Astrocyte (in vitro differentiated cells and primary cell): ENCODE measurements around the gene RTKN2.

Experiments
- EZH2 ChIP-seq: IDR thresholded peaks from 2 replicates; pipeline ENCODE4 v1.6.1; 2012; ENCODE audit warnings: mild to moderate bottlenecking, low read length, inconsistent platforms; ENCODE audit not compliant: insufficient read depth
- TF ChIP-seq, protein P1 (sequence below): IDR thresholded peaks from 2 replicates; pipeline ENCODE4 v1.5.1; 2011; ENCODE audit warnings: low read depth, mild to moderate bottlenecking, inconsistent platforms, low read length, moderate library complexity; ENCODE audit not compliant: insufficient read depth

DNA sequence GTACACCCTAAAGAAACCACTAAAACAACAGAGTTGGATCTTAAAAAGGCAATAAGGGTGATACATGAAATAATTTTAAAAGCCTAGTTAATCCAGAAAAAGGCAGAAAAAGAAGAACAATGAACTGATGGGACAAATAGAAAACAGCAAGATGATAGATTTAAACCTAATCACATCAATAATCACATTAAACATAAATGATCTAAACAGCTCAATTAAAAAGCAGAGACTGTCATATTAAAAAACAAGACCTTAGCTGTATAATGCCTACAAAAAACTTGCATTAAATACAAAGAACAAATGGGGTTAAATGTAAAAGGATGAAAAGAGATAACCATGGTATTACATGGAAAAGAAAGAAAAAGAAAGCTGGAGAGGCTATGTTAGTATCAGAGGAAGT, 96.2 kb downstream of the RTKN2 start:
- TF ChIP-seq, protein P1, sequence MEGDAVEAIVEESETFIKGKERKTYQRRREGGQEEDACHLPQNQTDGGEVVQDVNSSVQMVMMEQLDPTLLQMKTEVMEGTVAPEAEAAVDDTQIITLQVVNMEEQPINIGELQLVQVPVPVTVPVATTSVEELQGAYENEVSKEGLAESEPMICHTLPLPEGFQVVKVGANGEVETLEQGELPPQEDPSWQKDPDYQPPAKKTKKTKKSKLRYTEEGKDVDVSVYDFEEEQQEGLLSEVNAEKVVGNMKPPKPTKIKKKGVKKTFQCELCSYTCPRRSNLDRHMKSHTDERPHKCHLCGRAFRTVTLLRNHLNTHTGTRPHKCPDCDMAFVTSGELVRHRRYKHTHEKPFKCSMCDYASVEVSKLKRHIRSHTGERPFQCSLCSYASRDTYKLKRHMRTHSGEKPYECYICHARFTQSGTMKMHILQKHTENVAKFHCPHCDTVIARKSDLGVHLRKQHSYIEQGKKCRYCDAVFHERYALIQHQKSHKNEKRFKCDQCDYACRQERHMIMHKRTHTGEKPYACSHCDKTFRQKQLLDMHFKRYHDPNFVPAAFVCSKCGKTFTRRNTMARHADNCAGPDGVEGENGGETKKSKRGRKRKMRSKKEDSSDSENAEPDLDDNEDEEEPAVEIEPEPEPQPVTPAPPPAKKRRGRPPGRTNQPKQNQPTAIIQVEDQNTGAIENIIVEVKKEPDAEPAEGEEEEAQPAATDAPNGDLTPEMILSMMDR, result no peak
- TF ChIP-seq EZH2, result no peak
